Ectodermal cell (in vitro differentiated cells): ENCODE data around the gene RXRA.

Experiments
- H3K27ac ChIP-seq: 2 replicates; pipeline ENCODE4 v1.7.0; 2013; ENCODE audit warnings: mild to moderate bottlenecking, low read depth, low read length; ENCODE audit not compliant: insufficient read depth, poor library complexity, severe bottlenecking
- H3K27me3 ChIP-seq: 2 replicates; pipeline ENCODE4 v1.7.0; 2013; ENCODE audit warnings: mild to moderate bottlenecking, low read length; ENCODE audit not compliant: insufficient read depth, control insufficient read depth, poor library complexity, severe bottlenecking
- H3K36me3 ChIP-seq: one replicate; pipeline ENCODE4 v1.7.0; 2013; ENCODE audit warnings: low read length; ENCODE audit not compliant: control insufficient read depth, insufficient read depth
- H3K4me1 ChIP-seq: one replicate; pipeline ENCODE4 v1.7.0; 2013; ENCODE audit warnings: low read length; ENCODE audit not compliant: control insufficient read depth, insufficient read depth
- H3K4me3 ChIP-seq: 2 replicates; pipeline ENCODE4 v1.7.0; 2013; ENCODE audit warnings: low read depth, low read length, control low read depth; ENCODE audit not compliant: insufficient read depth
- H3K9me3 ChIP-seq: 2 replicates; pipeline ENCODE4 v1.7.0; 2013; ENCODE audit warnings: mild to moderate bottlenecking, low read length, moderate library complexity; ENCODE audit not compliant: control insufficient read depth
- WGBS, 2 experiments: methylation state at CpG; one replicate each; pipeline ENCODE4 v1.1.7; 2013; ENCODE audit warnings: missing lambda C conversion rate in 2 of 2; 5-methylcytosine and 5-hydroxymethylcytosine counted together

Gene RXRA

GRCh38 chr9:134368571-134368970 is 42.3 kb downstream of the RXRA start:
- H3K36me3 ChIP-seq: no peaks in the 10 kb centered on the region
- H3K27me3 ChIP-seq: no peaks in the 10 kb centered on the region
- WGBS, 2 experiments: 81 to 86% methylated on average over 3 of the region's 3 CpGs
- H3K4me1 ChIP-seq: peaks cover 15% of the 10 kb centered on the region
- H3K4me3 ChIP-seq: no peak overlapping the region
- H3K27ac ChIP-seq: no peak overlapping the region
- no peaks in the 10 kb centered on the region for H3K9me3 ChIP-seq

- peaks cover 14% of the 10 kb centered on the region for H3K4me1 ChIP-seq
- no peaks in the 10 kb centered on the region for H3K36me3 ChIP-seq
- H3K27me3 ChIP-seq: no peaks in the 10 kb centered on the region
- 92 to 93% methylated on average over 16 to 19 of the region's 19 CpGs for WGBS, 2 experiments
- H3K4me3 ChIP-seq: no peak overlapping the region
- no peaks in the 10 kb centered on the region for H3K9me3 ChIP-seq
- no peak overlapping the region for H3K27ac ChIP-seq
Measured at GRCh38 chr9:134369416-134370212, 43.4 kb downstream of the RXRA start.

GRCh38 chr9:134370213-134370492 is 43.9 kb downstream of the RXRA start:
- no peaks in the 10 kb centered on the region for H3K27me3 ChIP-seq
- no peak overlapping the region for H3K27ac ChIP-seq
- H3K36me3 ChIP-seq: no peaks in the 10 kb centered on the region
- 94 to 96% methylated on average over 15 of the region's 15 CpGs for WGBS, 2 experiments
- H3K4me3 ChIP-seq: no peak overlapping the region
- no peaks in the 10 kb centered on the region for H3K9me3 ChIP-seq
- peaks cover 15% of the 10 kb centered on the region for H3K4me1 ChIP-seq

- 93 to 95% methylated on average over 16 of the region's 16 CpGs for WGBS, 2 experiments
- Histone ChIP-seq H3K4me3 (no peak overlapping the region), H3K4me1 (peaks cover 16% of the 10 kb centered on the region), H3K27me3 (no peaks in the 10 kb centered on the region), H3K36me3 (no peaks in the 10 kb centered on the region), H3K9me3 (no peaks in the 10 kb centered on the region), H3K27ac (no peak overlapping the region)
Measured at GRCh38 chr9:134370638-134371037, 44.4 kb downstream of the RXRA start.

- Histone ChIP-seq H3K27ac (no peak overlapping the region), H3K4me1 (peaks cover 15% of the 10 kb centered on the region), H3K27me3 (no peaks in the 10 kb centered on the region), H3K36me3 (no peaks in the 10 kb centered on the region), H3K9me3 (no peaks in the 10 kb centered on the region), H3K4me3 (no peak overlapping the region)
- 95 to 96% methylated on average over 16 of the region's 16 CpGs for WGBS, 2 experiments
Measured at GRCh38 chr9:134371731-134372130, 45.5 kb downstream of the RXRA start.

- Histone ChIP-seq H3K27ac (no peak overlapping the region), H3K4me1 (peaks cover 19% of the 10 kb centered on the region), H3K36me3 (no peaks in the 10 kb centered on the region), H3K4me3 (no peak overlapping the region), H3K9me3 (no peaks in the 10 kb centered on the region), H3K27me3 (no peaks in the 10 kb centered on the region)
- WGBS, 2 experiments: 92 to 95% methylated on average over 16 of the region's 16 CpGs
Measured at GRCh38 chr9:134372581-134373267, 46.5 kb downstream of the RXRA start.

GRCh38 chr9:134373269-134373668 is 47.0 kb downstream of the RXRA start:
- WGBS, 2 experiments: 94% methylated on average over 13 of the region's 13 CpGs
- Histone ChIP-seq H3K4me3 (no peak overlapping the region), H3K36me3 (no peaks in the 10 kb centered on the region), H3K4me1 (peaks cover 21% of the 10 kb centered on the region), H3K9me3 (no peaks in the 10 kb centered on the region), H3K27me3 (no peaks in the 10 kb centered on the region), H3K27ac (no peak overlapping the region)

- peaks cover 23% of the 10 kb centered on the region for H3K4me1 ChIP-seq
- no peaks in the 10 kb centered on the region for H3K36me3 ChIP-seq
- 95% methylated on average over 17 of the region's 17 CpGs for WGBS, 2 experiments
Measured at GRCh38 chr9:134373953-134374300, 47.7 kb downstream of the RXRA start.

GRCh38 chr9:134374301-134375010 is 48.2 kb downstream of the RXRA start:
- no peaks in the 10 kb centered on the region for H3K36me3 ChIP-seq
- H3K4me3 ChIP-seq: no peak overlapping the region
- peaks cover 26% of the 10 kb centered on the region for H3K4me1 ChIP-seq
- H3K9me3 ChIP-seq: no peaks in the 10 kb centered on the region
- H3K27me3 ChIP-seq: no peaks in the 10 kb centered on the region
- no peak overlapping the region for H3K27ac ChIP-seq
- 92% methylated on average over 21 of the region's 21 CpGs for WGBS, 2 experiments

More at GRCh38 chr9:134373953-134374300, 47.7 kb downstream of the RXRA start:
- H3K9me3 ChIP-seq: no peaks in the 10 kb centered on the region
- no peak overlapping the region for H3K4me3 ChIP-seq
- no peaks in the 10 kb centered on the region for H3K27me3 ChIP-seq
- H3K27ac ChIP-seq: no peak overlapping the region

GRCh38 chr9:134375011-134375390 is 48.7 kb downstream of the RXRA start:
- H3K36me3 ChIP-seq: no peaks in the 10 kb centered on the region
- H3K4me3 ChIP-seq: no peak overlapping the region
- peaks cover 26% of the 10 kb centered on the region for H3K4me1 ChIP-seq
- no peaks in the 10 kb centered on the region for H3K9me3 ChIP-seq
- H3K27ac ChIP-seq: peak overlapping the region; percentile 18
- WGBS, 2 experiments: 74 to 81% methylated on average over 6 of the region's 6 CpGs
- H3K27me3 ChIP-seq: no peaks in the 10 kb centered on the region
